Measurements from ENCODE around the gene ZNF346. TPM values are rescaled to one million over a fixed set of nuclear protein-coding genes. Genes with fewer than 3 reads are reported as not detected.
"Not testable (repeated sequence)": the region's sequence is repeated elsewhere in the genome, so short reads cannot be mapped to it uniquely, and the experiment has no call there.

The ZNF346 gene, protein sequence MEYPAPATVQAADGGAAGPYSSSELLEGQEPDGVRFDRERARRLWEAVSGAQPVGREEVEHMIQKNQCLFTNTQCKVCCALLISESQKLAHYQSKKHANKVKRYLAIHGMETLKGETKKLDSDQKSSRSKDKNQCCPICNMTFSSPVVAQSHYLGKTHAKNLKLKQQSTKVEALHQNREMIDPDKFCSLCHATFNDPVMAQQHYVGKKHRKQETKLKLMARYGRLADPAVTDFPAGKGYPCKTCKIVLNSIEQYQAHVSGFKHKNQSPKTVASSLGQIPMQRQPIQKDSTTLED
- total RNA-seq = 10 to 100 TPM; 10.9 to 12.6 TPM
- long read RNA-seq, transcript ZNF346-201 (7 exons, 2,314 nt) = major isoform, 12 of 17 reads
- long read RNA-seq, partial matches to known transcripts = 0 of 17 reads
- long read RNA-seq, other reads (novel, unspliced or antisense) = 4 of 17 reads

GRCh38 chr5:177022386-177023302 is at the start of gene ZNF346:
Gene ZNF346 (plus strand): TSS chr5:177022696. CDS start chr5:177022739, 43 bp downstream.
- peak; percentile 94 for ATAC-seq
- DNase-seq = peak; percentile 92 to 95
- intact Hi-C loops (cut with DNase I, micrococcal nuclease) = no loop called here

GRCh38 chr5:176979669-176980068 is 42.8 kb upstream of the ZNF346 start:
- intact Hi-C loops (cut with DNase I, micrococcal nuclease) = no loop called here
- no peak for ATAC-seq
- no peak for DNase-seq

- DNase-seq (no peak), ATAC-seq (no peak)
- intact Hi-C loops (cut with DNase I, micrococcal nuclease) = no loop called here
Observed at GRCh38 chr5:176980818-176981217, 41.7 kb upstream of the ZNF346 start.

DNA sequence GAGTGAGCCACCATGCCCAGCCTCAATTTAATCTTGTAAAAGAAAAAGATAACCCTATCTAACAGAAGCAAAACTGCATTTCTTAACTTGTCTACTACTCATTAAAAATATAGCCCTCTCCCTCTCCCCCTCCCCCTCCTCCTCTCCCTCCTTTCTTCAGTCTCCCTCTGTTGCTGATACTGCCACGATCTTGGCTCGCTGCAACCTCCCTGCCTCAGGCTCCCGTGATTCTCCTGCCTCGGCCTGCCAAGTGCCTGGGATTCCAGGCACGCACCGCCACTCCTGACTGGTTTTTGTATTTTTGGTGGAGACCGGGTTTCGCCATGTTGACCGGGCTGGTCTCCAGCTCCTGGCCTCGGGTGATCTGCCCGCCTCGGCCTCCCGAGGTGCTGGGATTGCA is 39.4 kb upstream of the ZNF346 start:
- DNase-seq; intact Hi-C loops (cut with DNase I, micrococcal nuclease); ATAC-seq: not testable (repeated sequence)

DNA sequence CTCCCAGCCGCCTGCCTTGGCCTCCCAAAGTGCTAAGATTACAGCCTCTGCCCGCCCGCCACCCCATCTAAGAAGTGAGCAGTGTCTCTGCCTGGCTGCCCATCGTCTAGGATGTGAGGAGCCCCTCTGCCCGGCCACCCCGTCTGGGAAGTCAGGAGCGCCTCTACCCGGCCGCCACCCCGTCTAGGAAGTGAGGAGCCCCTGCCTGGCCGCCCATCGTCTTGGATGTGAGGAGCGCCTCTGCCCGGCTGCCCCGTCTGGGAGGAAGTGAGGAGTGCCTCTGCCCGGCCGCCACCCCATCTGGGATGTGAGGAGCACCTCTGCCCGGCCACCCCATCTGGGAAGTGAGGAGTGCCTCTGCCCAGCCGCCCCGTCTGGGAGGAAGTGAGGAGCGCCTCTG is 38.9 kb upstream of the ZNF346 start:
- intact Hi-C loops (cut with DNase I, micrococcal nuclease); DNase-seq; ATAC-seq: not testable (repeated sequence)

DNA sequence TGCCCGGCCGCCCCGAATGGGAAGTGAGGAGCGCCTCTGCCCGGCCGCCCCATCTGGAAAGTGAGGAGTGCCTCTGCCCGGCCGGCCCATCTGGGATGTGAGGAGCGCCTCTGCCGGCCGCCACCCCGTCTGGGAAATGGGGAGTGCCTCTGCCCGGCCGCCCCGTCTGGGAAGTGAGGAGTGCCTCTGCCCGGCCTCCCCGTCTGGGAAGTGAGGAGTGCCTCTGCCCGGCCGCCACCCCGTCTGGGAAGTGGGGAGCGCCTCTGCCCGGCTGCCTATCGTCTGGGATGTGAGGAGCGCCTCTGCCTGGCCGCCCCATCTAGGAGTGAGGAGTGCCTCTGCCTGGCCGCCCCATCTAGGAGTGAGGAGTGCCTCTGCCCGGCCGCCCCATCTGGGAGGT is 38.3 kb upstream of the ZNF346 start:
- DNase-seq; intact Hi-C loops (cut with DNase I, micrococcal nuclease); ATAC-seq: not testable (repeated sequence)

GRCh38 chr5:176985516-176985915 is 37.0 kb upstream of the ZNF346 start:
- ATAC-seq (no peak), DNase-seq (no peak)
- intact Hi-C loops (cut with DNase I, micrococcal nuclease) = no loop called here

DNA sequence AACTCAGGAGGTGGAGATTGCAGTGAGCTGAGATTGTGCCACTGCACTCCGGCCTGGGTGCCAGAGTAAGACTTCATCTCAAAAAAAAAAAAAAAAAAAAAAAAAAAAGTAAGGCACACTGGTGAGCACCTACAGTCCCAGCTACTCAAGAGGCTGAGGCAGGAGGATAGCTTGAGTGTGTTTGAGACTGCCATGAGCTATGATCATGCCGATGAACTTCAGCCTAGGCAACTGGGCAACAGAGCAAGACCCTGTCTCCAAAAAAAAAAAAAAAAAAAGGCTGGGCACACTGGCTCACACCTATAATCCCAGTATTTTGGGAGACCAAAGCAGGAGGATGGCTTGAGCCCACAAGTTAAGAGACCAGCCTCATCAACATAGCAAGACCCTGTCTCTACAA is 36.2 kb upstream of the ZNF346 start:
- intact Hi-C loops (cut with DNase I, micrococcal nuclease) = no loop called here
- ATAC-seq (no peak), DNase-seq (no peak)

DNA sequence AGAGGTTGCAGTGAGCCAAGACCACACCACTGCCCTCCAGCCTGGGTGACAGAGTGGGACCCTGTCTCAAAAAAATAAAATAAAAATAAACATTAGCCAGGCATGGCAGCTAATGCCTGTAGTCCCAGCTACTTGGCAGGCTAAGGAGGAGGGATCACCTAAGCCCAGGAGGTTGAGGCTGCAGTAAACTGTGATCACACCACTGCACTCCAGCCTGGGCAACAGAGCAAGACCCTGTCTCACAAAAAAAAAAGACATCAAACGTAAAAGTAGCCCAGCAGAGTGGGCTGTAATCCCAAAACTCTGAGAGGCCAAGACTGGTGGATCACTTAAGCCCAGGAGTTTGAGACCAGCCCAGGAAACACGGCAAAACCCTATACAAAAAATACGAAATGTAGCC is 34.9 kb upstream of the ZNF346 start:
- no peak for ATAC-seq
- intact Hi-C loops (cut with DNase I, micrococcal nuclease) = no loop called here
- no peak for DNase-seq

DNA sequence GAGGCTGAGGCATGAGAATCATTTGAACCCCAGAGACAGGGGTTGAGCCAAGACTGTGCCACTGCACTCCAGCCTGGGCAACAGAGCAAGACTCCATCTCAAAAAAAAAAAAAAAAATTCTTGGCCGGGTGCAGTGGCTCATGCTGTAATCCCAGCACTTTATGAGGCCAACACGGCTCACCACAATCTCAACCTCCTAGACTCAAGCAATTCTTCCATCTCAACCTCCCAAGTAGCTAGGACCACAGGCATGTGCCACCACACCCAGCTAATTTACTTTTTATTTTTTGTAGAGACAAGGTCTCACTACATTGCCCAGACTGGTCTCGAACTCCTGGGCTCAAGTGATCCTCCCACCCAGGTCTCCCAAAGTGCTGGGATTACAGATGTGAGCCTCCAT is 29.4 kb upstream of the ZNF346 start:
- DNase-seq; intact Hi-C loops (cut with DNase I, micrococcal nuclease); ATAC-seq: not testable (repeated sequence)

DNA sequence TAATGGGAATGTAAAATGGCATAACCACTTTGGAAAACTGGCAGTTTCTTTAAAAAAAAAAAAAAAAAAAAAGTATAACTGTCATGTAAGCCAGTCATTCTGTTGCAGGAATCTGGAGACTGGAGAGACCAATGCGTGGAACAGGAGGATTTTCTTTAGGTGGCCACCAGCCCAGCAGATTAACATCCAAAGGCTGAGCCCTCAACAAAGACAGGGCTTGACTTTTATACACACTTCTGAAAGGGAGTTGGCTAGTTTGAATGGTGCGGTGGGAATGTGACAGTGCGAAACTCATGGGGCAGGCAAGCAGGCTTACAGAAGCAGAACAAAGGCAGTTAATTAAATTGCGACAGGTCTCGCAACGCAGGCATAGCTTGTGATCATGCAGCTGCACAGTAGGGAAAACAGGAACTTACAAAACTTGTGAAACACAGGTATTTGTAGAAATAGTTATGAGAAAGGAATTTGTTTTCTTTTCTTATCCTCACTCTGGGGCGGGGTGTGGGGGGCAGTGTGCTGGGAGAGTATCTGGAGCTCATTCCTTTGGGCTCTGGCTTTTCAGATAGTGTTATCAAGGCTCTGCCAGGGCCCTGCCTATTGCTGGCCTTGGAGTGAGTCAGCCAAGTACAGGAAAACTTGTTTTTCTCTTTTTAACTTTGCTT is 27.9 kb upstream of the ZNF346 start:
- intact Hi-C loops (cut with DNase I, micrococcal nuclease) = no loop called here
- ATAC-seq (no peak), DNase-seq (peak in 1 of 2 donors; percentile 31)

- ATAC-seq (no peak), DNase-seq (no peak)
- intact Hi-C loops (cut with DNase I, micrococcal nuclease) = no loop called here
Observed at GRCh38 chr5:176995122-176995490, 27.4 kb upstream of the ZNF346 start.

DNA sequence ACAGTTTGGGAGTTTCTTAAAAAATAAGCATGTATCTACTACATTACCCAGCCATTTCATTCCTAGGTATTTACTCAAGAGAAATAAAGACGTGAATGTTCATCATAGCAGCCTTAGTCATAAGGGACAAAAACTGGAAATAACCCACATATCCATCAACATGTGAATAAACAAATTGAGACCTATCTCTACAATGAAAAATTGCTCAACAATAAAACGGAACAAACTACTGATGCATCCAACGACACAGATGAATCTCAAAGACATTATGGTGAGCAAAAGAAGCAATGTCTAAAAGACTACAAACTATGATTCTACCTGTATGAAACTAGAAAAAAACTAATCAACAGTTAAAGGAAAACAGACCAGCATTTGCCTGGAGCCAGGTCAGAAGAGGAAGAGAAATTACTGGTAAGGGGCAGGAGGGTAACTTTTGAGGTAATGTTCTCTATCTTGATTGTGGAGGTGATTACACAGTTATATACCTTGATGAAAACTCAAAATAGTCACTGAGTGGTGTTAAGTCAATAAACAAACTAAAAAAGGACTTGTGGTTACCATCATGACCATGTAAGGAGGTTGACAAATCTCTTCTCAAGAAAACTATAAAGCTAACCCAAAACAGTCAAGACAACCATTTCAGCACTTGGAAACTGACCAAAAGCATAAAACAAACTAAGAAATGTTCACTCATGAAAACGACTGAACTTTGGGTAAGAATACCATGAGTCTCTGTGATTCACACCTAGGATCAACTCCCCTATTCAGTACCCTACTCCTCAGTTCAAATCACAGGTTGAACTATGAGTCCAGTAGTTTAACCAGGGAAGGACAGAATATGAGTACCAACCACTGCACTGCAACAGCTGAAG is 26.4 kb upstream of the ZNF346 start:
- intact Hi-C loops (cut with DNase I, micrococcal nuclease) = no loop called here
- ATAC-seq (no peak), DNase-seq (no peak)

GRCh38 chr5:176996780-176997179 is 25.7 kb upstream of the ZNF346 start:
- DNase-seq (no peak), ATAC-seq (no peak)
- intact Hi-C loops (cut with DNase I, micrococcal nuclease) = no loop called here

DNA sequence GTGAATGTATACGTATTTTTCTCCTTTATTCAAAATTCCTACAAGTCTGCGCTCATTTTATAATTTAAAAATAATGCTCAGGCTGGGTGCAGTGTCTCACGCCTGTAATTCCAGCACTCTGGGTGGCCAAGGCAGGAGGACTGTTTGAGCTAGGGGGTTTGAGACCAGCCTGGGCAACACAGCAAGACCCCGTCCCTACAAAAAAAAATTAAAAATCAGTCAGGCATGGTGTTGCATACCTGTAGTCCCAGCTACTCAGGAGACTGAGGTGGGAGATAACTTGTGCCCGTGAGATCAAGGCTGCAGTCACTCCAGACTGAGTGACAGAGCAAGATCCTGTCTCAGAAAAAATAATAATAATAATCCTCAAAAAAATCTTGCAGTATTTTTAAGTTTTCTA is 23.7 kb upstream of the ZNF346 start:
- intact Hi-C loops (cut with DNase I, micrococcal nuclease) = no loop called here
- DNase-seq (no peak), ATAC-seq (no peak)

DNA sequence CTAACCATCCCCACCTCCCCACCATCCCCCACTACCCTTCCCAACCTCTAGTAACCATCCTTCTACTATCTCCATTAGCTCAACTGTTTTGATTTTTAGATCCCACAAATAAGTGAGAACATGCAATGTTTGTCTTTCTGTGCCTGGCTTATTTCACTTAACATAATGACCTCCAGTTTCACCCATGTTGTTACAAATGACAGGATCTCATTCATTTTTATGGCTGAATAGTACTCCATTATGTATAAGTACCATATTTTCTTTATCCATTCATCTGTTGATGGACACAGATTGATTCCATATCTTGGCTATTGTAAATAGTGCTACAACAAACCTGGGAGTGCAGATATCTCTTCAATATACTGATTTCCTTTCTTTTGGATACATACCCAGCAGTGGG is 23.0 kb upstream of the ZNF346 start:
- ATAC-seq = not testable (repeated sequence)

DNA sequence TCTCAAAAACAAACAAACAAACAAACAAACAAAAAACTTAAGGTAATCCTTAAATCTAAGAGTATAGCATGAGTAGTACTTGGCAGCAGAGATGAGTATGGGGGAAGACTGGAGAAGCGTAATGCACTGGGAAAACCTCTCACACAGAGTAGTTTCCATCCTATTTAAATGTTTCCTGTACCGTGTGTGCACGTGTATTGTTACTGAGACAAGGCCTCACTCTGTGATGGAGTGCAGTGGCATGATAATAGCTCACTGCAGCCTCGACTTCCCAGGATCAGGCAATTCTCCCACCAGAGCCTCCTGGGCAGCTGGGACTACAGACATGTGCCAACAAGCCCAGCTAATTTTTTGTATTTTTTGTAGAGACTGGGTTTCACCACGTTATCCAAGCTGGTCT is 18.8 kb upstream of the ZNF346 start:
- no peak for DNase-seq
- no peak for ATAC-seq
- intact Hi-C loops (cut with DNase I, micrococcal nuclease) = no loop called here

More for the DNA sequence above, 23.0 kb upstream of the ZNF346 start:
- intact Hi-C loops (cut with DNase I, micrococcal nuclease); DNase-seq: not testable (repeated sequence)

GRCh38 chr5:177004961-177005360 is 17.5 kb upstream of the ZNF346 start:
- ATAC-seq = no peak
- intact Hi-C loops (cut with DNase I, micrococcal nuclease) = no loop called here
- no peak for DNase-seq
